H7 (cell line): ENCODE measurements around the gene CABP2. TPM values are rescaled to one million over a fixed set of nuclear protein-coding genes. Genes with fewer than 3 reads are reported as not detected.

Experiments
- total RNA-seq: library from RNA; depleted of rRNA; stranded (reverse); fragments of >200 nt; shearing (Covaris generic); gene quantifications from 2 replicates; pipeline ENCODE4 v1.2.3, GENCODE V29; 2014; rRNA removed

The CABP2 gene
- total RNA-seq, 1 experiment from 2014 or later = not detected

Other genes with a start within 250 kb of the CABP2 start
- 29.1 and 32.2 TPM in 2 replicates for gene ANKRD13D, start 234.1 kb downstream of the CABP2 start, total RNA-seq
- gene SSH3, start 219.9 kb downstream of the CABP2 start, total RNA-seq = 23.6 and 30.2 TPM in 2 replicates
- gene POLD4, start 169.9 kb downstream of the CABP2 start, total RNA-seq = 49.8 and 53.9 TPM in 2 replicates
- 3.7 and 4.4 TPM in 2 replicates for gene CLCF1, start 149.8 kb downstream of the CABP2 start, total RNA-seq
- 20.2 and 27.0 TPM in 2 replicates for gene RAD9A, start 131.5 kb downstream of the CABP2 start, total RNA-seq
- gene PPP1CA, start 121.6 kb downstream of the CABP2 start, total RNA-seq = 246 and 314 TPM in 2 replicates
- gene TBC1D10C, start 119.4 kb downstream of the CABP2 start, total RNA-seq = 0.44 and 0.52 TPM in 2 replicates
- 0.07 and 0.17 TPM in 2 replicates for gene CARNS1, start 107.8 kb downstream of the CABP2 start, total RNA-seq
- 88.9 and 90.2 TPM in 2 replicates for gene RPS6KB2, start 95.0 kb downstream of the CABP2 start, total RNA-seq
- 0.74 and 2.6 TPM in 2 replicates for gene PTPRCAP, start 85.8 kb downstream of the CABP2 start, total RNA-seq
- 116 and 134 TPM in 2 replicates for gene CORO1B, start 80.0 kb downstream of the CABP2 start, total RNA-seq
- not detected in 2 replicates for gene GPR152, start 70.7 kb downstream of the CABP2 start, total RNA-seq
- not detected in 2 replicates for gene CABP4, start 68.1 kb downstream of the CABP2 start, total RNA-seq
- gene TMEM134, start 54.2 kb downstream of the CABP2 start, total RNA-seq = 34.9 and 51.7 TPM in 2 replicates
- 40.8 and 51.2 TPM in 2 replicates for gene AIP, start 40.4 kb downstream of the CABP2 start, total RNA-seq
- 36.9 and 37.5 TPM in 2 replicates for gene PITPNM1, start 18.1 kb downstream of the CABP2 start, total RNA-seq
- 28.6 and 38.1 TPM in 2 replicates for gene CDK2AP2, start 15.3 kb downstream of the CABP2 start, total RNA-seq
- 2,691 and 2,979 TPM in 2 replicates for gene GSTP1, start 60.4 kb upstream of the CABP2 start, total RNA-seq
- gene NDUFV1, start 83.5 kb upstream of the CABP2 start, total RNA-seq = 302 and 350 TPM in 2 replicates
- gene NUDT8, start 106.5 kb upstream of the CABP2 start, total RNA-seq = 8.1 and 8.7 TPM in 2 replicates
- gene TBX10, start 116.3 kb upstream of the CABP2 start, total RNA-seq = 0.07 TPM in 1 of 2 replicates, not detected in the other
- gene ACY3, start 127.3 kb upstream of the CABP2 start, total RNA-seq = not detected in 2 replicates
- not detected in 2 replicates for gene ALDH3B2, start 151.2 kb upstream of the CABP2 start, total RNA-seq